Prostate gland (tissue), 2 donors: ENCODE data around the gene ETS2. TPM values are rescaled to one million over a fixed set of nuclear protein-coding genes. Genes with fewer than 3 reads are reported as not detected.
A peak's percentile ranks its signal among the peaks of the same experiment; 100 is the strongest.

Source experiments
- DNase-seq: peaks from one replicate; pipeline ENCODE4 v3.0.0-alpha.2; 2019; ENCODE audit warnings: low spot score
- H3K27ac ChIP-seq, 2 donors: fragments of 200-600 bp; sonication (generic); 2 replicates each; pipeline ENCODE4 v1.5.1; 2017 to 2019
- H3K27me3 ChIP-seq: fragments of 200-600 bp; sonication (generic); replicated peaks from 2 replicates; pipeline ENCODE4 v1.5.1; 2019; ENCODE audit not compliant: insufficient read depth
- H3K36me3 ChIP-seq, 2 donors: fragments of 200-600 bp; sonication (generic); 1 replicate in 1 of 2; 2 replicates in 1 of 2; pipeline versions ENCODE4 v1.5.1 to v1.8.1; 2017 to 2019
- H3K4me1 ChIP-seq: fragments of 200-600 bp; sonication (generic); replicated peaks from 2 replicates; pipeline ENCODE4 v1.5.1; 2019
- H3K4me3 ChIP-seq, 2 donors: fragments of 200-600 bp; sonication (generic); 2 replicates each; pipeline ENCODE4 v1.5.1; 2017 to 2019
- H3K9me3 ChIP-seq: fragments of 200-600 bp; sonication (generic); 2 replicates; pipeline ENCODE4 v1.5.1; 2017
- POLR2A ChIP-seq: fragments of 450-650 bp; IDR thresholded peaks from one replicate; pipeline ENCODE4 v1.6.1; 2016; ENCODE audit warnings: antibody characterized with exemption, mild to moderate bottlenecking
- POLR2AphosphoS5 ChIP-seq: sonication (generic); formaldehyde crosslinking; IDR thresholded peaks from one replicate; pipeline ENCODE4 v1.6.1; 2017; ENCODE audit warnings: antibody characterized with exemption
- WGBS: methylation state at CpG from one replicate; pipeline ENCODE4 v1.1.5; 2018; 5-methylcytosine and 5-hydroxymethylcytosine counted together
- intact Hi-C: fragments of 100-400 bp; cut with DNase I; formaldehyde crosslinking; loops from one replicate; pipeline ENCODE4 v1.14.2; 2022
- total RNA-seq, 2 donors: library from RNA; depleted of rRNA; stranded (reverse); fragments of >200 nt; gene quantifications; one replicate each; pipeline ENCODE4 v1.1.0, GENCODE V29; 2016
- TF ChIP-seq, protein P1 (sequence below), 4 experiments: fragments of 200-600 bp in 2 of 4; fragments of 450-650 bp in 2 of 4; sonication (generic) in 2 of 4; IDR thresholded peaks; 1 replicate in 3 of 4; 2 replicates in 1 of 4; pipeline ENCODE4 v1.5.1; 2016 to 2019; ENCODE audit warnings: antibody characterized with exemption in 4 of 4, mild to moderate bottlenecking in 2 of 4, moderate library complexity in 2 of 4

ETS2 gene
- total RNA-seq, 2 donors from 2014 or later, result 53.3 to 80.2 TPM

- peak overlapping the region; percentile 89 to 91 for H3K27ac ChIP-seq
- 15% methylated on average over 26 of the region's 26 CpGs for WGBS
- H3K4me3 ChIP-seq, result peak overlapping the region; percentile 83 to 86
- H3K36me3 ChIP-seq, result no peaks in the 10 kb centered on the region
- DNase-seq, result peak; percentile 72
- no peaks in the 10 kb centered on the region for H3K27me3 ChIP-seq
- TF ChIP-seq, protein P1, sequence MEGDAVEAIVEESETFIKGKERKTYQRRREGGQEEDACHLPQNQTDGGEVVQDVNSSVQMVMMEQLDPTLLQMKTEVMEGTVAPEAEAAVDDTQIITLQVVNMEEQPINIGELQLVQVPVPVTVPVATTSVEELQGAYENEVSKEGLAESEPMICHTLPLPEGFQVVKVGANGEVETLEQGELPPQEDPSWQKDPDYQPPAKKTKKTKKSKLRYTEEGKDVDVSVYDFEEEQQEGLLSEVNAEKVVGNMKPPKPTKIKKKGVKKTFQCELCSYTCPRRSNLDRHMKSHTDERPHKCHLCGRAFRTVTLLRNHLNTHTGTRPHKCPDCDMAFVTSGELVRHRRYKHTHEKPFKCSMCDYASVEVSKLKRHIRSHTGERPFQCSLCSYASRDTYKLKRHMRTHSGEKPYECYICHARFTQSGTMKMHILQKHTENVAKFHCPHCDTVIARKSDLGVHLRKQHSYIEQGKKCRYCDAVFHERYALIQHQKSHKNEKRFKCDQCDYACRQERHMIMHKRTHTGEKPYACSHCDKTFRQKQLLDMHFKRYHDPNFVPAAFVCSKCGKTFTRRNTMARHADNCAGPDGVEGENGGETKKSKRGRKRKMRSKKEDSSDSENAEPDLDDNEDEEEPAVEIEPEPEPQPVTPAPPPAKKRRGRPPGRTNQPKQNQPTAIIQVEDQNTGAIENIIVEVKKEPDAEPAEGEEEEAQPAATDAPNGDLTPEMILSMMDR (IDR thresholded peaks at IDR 0.05), result peak; percentile 21 to 65 (median 52)
- TF ChIP-seq POLR2AphosphoS5, result no peak
- H3K9me3 ChIP-seq, result no peaks in the 10 kb centered on the region
- intact Hi-C loops, result loop anchor here (2.0 to 5.0 kb wide), 5 partner anchors 43 to 322 kb away; no protein-coding TSS in a partner anchor
- H3K4me1 ChIP-seq, result no peaks in the 10 kb centered on the region
These were observed 871 bp upstream of the ETS2 start for GRCh38 chr21:38804789-38805327.

DNA sequence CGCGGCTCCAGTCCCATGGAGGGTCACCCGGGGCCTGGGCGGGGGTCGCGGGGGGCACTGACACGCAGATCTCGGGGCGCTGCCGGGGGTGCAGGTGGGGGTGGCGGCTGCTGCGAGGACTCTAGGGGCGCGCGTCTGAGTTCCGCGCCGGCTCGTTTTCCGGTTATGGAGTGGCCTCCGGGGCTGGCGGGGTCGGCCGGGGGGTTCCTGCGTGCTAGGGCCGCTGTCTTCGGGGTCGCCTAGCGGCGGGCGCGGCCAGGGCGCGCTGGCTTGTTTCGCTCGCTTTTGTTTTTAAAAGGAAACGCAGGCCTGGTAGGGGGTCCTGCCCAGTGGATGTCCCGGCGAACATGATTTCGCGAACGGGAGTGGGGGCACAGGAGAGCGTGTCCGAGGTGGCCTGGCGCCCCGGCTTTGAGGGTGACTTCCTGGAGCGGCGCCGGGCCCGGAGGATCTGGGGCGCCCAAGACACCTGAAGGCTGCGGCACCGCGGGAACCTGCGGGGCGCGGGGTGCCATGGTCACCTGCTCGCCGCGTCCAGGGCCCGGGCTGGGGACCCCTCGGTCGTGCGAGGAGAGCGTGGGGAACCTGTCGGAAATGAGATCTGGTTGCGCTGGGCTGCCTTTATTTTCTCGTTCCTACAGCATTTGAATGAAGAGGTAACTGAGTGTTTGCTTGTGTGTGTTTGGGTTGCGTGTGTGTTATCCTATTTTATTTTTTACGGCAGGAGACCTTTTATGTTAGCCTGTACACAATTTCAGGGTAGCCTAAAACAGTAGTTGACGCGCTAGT lies 618 bp downstream of the ETS2 start:
- Histone ChIP-seq H3K27me3 (no peaks in the 10 kb centered on the region), H3K36me3 (no peaks in the 10 kb centered on the region), H3K4me1 (peaks cover 3% of the 10 kb centered on the region), H3K9me3 (no peaks in the 10 kb centered on the region), H3K4me3 (peak overlapping the region; percentile 83 to 86), H3K27ac (peak overlapping the region; percentile 89 to 91)
- intact Hi-C loops, result loop anchor here (5.0 kb wide), 4 partner anchors 44 to 121 kb away; no protein-coding TSS in a partner anchor
- WGBS, result 2% methylated on average over 56 of the region's 72 CpGs
- TF ChIP-seq, protein P1 (IDR thresholded peaks at IDR 0.05), result no peak
- TF ChIP-seq POLR2A (no peak), POLR2AphosphoS5 (no peak)
- DNase-seq, result no peak

GRCh38 chr21:38806942-38807284 lies 1.2 kb downstream of the ETS2 start:
- no peaks in the 10 kb centered on the region for H3K9me3 ChIP-seq
- 18% methylated on average over 9 of the region's 9 CpGs for WGBS
- H3K27ac ChIP-seq, result peak overlapping the region; percentile 89 to 91
- peak overlapping the region; percentile 83 to 86 for H3K4me3 ChIP-seq
- H3K4me1 ChIP-seq, result peaks cover 3% of the 10 kb centered on the region
- H3K27me3 ChIP-seq, result no peaks in the 10 kb centered on the region
- TF ChIP-seq, protein P1 (IDR thresholded peaks at IDR 0.05), result no peak
- H3K36me3 ChIP-seq, result no peaks in the 10 kb centered on the region
- DNase-seq, result no peak
- intact Hi-C loops, result loop anchor here (5.0 kb wide), 4 partner anchors 45 to 120 kb away; no protein-coding TSS in a partner anchor

DNA sequence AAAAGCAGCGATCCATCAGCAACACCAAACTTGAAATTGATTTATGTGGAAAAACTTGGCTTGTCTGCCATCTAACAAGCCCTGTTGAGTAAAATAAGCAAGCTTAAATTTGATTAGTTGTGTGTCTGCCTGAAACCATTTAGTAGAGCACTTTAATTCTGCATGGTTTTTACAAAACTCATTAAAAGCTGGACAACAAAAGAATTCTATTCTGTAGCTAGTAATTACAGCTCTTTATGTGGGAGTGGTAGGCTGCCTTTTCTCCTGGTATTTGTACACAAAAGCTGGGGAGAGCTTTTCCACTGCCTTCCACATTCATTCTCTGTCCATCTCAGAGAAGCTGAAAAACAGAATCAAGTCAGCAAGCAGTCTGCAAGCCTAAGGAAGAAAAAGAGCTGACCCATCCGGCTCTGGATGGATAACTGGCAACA lies 1.7 kb downstream of the ETS2 start:
- Histone ChIP-seq H3K9me3 (no peaks in the 10 kb centered on the region), H3K27me3 (no peaks in the 10 kb centered on the region), H3K4me3 (peak overlapping the region; percentile 83 to 86), H3K36me3 (no peaks in the 10 kb centered on the region), H3K27ac (peak overlapping the region; percentile 89 to 91), H3K4me1 (peaks cover 3% of the 10 kb centered on the region)
- WGBS, result 28% methylated on average over 2 of the region's 2 CpGs
- DNase-seq, result no peak
- intact Hi-C loops, result loop anchor here (5.0 kb wide), 4 partner anchors 45 to 120 kb away; no protein-coding TSS in a partner anchor
- TF ChIP-seq POLR2A, result no peak
- TF ChIP-seq, protein P1 (IDR thresholded peaks at IDR 0.05), result no peak
- no peak for TF ChIP-seq POLR2AphosphoS5
